GM18907 (cell line): ENCODE results near the gene BEST2.
A peak's percentile ranks its signal among the peaks of the same experiment; 100 is the strongest.
"Not testable (repeated sequence)": the region's sequence is repeated elsewhere in the genome, so short reads cannot be mapped to it uniquely, and the experiment has no call there.

ENCODE experiments used
- ATAC-seq: cut with Tn5 transposase; IDR thresholded peaks from one replicate; pipeline ENCODE4 v1.9.1; 2021; ENCODE audit warnings: mild to moderate bottlenecking, moderate library complexity; ENCODE audit not compliant: unreplicated experiment

The BEST2 gene

GRCh38 chr19:12751635-12752034, at the start of gene BEST2:
TSS of gene BEST2 (plus strand) at chr19:12751791. CDS start at chr19:12752593, 802 bp downstream.
- no peak for ATAC-seq

GRCh38 chr19:12703046-12703445, 48.5 kb upstream of the BEST2 start:
- ATAC-seq: no peak

- ATAC-seq: no peak
Measured at GRCh38 chr19:12705169-12705568, 46.4 kb upstream of the BEST2 start.

- ATAC-seq: no peak
Measured at GRCh38 chr19:12705654-12706331, 45.8 kb upstream of the BEST2 start.

GRCh38 chr19:12706332-12706718, 45.3 kb upstream of the BEST2 start:
- no peak for ATAC-seq

GRCh38 chr19:12708641-12709040, 43.0 kb upstream of the BEST2 start:
- no peak for ATAC-seq

GRCh38 chr19:12711187-12711586, 40.4 kb upstream of the BEST2 start:
- ATAC-seq: no peak

GRCh38 chr19:12712077-12712476, 39.5 kb upstream of the BEST2 start:
- ATAC-seq: not testable (repeated sequence)

- ATAC-seq: not testable (repeated sequence)
Measured at GRCh38 chr19:12713304-12713703, 38.3 kb upstream of the BEST2 start.

- no peak for ATAC-seq
Measured at GRCh38 chr19:12715102-12715501, 36.5 kb upstream of the BEST2 start.

GRCh38 chr19:12715929-12716328, 35.7 kb upstream of the BEST2 start:
- no peak for ATAC-seq

GRCh38 chr19:12720296-12720695, 31.3 kb upstream of the BEST2 start:
- ATAC-seq: no peak

GRCh38 chr19:12720851-12721655, 30.5 kb upstream of the BEST2 start:
- ATAC-seq: no peak

- peak; percentile 26 for ATAC-seq
Measured at GRCh38 chr19:12721656-12722565, 29.7 kb upstream of the BEST2 start.

- peak; percentile 81 for ATAC-seq
Measured at GRCh38 chr19:12722566-12723380, 28.8 kb upstream of the BEST2 start.

GRCh38 chr19:12723381-12723640, 28.3 kb upstream of the BEST2 start:
- ATAC-seq: no peak

GRCh38 chr19:12723641-12724426, 27.8 kb upstream of the BEST2 start, which contains the start of gene TNPO2:
TSS of gene TNPO2 (minus strand) at chr19:12723932. CDS start at chr19:12720977, 2,955 bp downstream.
- no peak for ATAC-seq

GRCh38 chr19:12725612-12726011, 26.0 kb upstream of the BEST2 start:
- ATAC-seq: not testable (repeated sequence)

GRCh38 chr19:12726988-12727316, 24.6 kb upstream of the BEST2 start:
- ATAC-seq: no peak
